HEK293 (cell line): ENCODE measurements around the gene FGD4.

Experiments
- YY1 ChIP-seq: fragments of 450-650 bp; formaldehyde crosslinking; IDR thresholded peaks from 2 replicates; pipeline ENCODE4 v1.5.1; 2018; ENCODE audit warnings: missing biosample characterization, missing genetic modification characterization
- ZNF133 ChIP-seq: fragments of 450-650 bp; formaldehyde crosslinking; IDR thresholded peaks from 2 replicates; pipeline ENCODE4 v1.5.1; 2016; ENCODE audit warnings: missing biosample characterization, missing genetic modification characterization
- ZNF155 ChIP-seq: fragments of 450-650 bp; formaldehyde crosslinking; IDR thresholded peaks from 2 replicates; pipeline ENCODE4 v1.5.1; 2016; ENCODE audit warnings: missing biosample characterization, missing genetic modification characterization
- ZNF280D ChIP-seq: fragments of 450-650 bp; formaldehyde crosslinking; IDR thresholded peaks from 2 replicates; pipeline ENCODE4 v1.5.1; 2016; ENCODE audit warnings: missing biosample characterization, missing genetic modification characterization

DNA sequence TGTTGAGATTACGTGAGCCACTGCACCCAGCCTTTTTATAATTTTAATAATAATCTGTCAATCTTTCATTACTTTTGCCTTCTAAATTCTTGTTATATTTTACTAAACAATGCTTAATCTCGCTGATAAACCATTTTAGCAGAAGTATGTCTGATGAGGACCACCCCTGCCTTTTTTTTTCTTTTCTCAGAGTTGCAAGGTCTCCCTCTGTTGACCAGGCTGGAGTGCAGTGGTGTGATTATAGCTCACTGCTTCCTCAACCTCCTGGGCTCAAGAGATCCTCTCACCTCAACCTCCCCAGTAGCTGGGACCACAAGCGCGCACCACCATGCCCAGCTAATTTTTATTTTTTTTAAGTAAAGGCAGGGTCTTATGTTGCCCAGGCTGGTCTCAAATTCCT lies 161.2 kb downstream of the FGD4 start:
- TF ChIP-seq YY1 (tag by site-specific recombination) (no peak), ZNF133 (tag by site-specific recombination) (no peak), ZNF155 (no peak), ZNF280D (tag by site-specific recombination) (no peak)
